ENCODE measurements around the gene KLKB1.

DNA sequence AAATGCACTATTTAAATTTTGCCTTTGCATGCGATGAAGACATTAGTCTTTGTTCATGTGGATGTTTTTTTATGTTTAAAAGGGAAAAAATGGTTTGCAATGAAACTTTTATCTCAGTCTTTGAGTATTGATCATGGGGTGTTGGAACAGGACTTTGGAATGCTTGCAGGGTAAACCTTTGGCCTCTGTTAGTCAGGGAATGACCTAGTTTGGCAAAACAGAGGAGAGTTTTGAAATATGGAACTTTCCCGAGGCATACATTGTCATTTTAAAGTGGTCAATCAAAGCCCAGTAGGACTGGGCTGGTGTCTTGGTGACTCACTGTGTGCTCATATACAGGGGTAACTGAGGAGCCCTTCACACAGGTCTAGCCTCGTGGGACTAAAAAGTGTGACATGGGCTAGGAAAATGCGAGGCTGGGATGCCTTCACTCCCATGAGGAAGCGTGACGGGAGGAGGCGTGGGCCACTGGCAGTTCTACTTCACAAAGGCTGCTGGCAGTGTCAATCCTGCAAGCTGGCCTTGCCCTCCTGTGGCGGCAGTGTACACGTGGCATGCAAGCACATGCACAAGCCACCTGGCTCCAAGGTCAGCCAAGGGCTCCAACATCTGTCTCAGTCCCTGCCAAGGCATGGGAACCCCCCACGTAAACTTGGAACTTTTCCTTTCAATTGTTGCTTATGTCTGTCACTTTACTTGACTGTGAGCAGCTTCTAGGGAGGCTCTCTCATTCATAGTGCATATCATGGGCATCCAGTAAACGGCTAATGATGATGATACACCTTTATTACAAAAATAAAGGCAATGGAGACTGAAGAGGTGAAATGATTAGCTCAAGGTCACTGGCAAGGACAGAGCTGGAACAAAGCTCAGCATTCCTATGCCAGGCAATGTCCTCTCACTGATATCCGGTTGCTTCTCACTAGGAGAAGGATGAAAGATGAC, 33.5 kb downstream of the KLKB1 start:
- TF ChIP-seq POLR2AphosphoS5 (IDR thresholded peaks at IDR 0.05) (no peak), EP300 (IDR thresholded peaks at IDR 0.05) (no peak)
- TF ChIP-seq, protein P1, sequence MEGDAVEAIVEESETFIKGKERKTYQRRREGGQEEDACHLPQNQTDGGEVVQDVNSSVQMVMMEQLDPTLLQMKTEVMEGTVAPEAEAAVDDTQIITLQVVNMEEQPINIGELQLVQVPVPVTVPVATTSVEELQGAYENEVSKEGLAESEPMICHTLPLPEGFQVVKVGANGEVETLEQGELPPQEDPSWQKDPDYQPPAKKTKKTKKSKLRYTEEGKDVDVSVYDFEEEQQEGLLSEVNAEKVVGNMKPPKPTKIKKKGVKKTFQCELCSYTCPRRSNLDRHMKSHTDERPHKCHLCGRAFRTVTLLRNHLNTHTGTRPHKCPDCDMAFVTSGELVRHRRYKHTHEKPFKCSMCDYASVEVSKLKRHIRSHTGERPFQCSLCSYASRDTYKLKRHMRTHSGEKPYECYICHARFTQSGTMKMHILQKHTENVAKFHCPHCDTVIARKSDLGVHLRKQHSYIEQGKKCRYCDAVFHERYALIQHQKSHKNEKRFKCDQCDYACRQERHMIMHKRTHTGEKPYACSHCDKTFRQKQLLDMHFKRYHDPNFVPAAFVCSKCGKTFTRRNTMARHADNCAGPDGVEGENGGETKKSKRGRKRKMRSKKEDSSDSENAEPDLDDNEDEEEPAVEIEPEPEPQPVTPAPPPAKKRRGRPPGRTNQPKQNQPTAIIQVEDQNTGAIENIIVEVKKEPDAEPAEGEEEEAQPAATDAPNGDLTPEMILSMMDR (IDR thresholded peaks at IDR 0.05): no peak

All from gastroesophageal sphincter (tissue), 3 donors.